H1 (cell line): ENCODE measurements around the gene LRP1. TPM values are rescaled to one million over a fixed set of nuclear protein-coding genes. Genes with fewer than 3 reads are reported as not detected.

ENCODE experiments used
- EZH2 ChIP-seq: fragments of 200-600 bp; sonication (generic); IDR thresholded peaks from 2 replicates; pipeline ENCODE4 v1.7.1; 2012; ENCODE audit warnings: low read depth, mild to moderate bottlenecking, moderate library complexity, low read length, inconsistent platforms; ENCODE audit not compliant: severe bottlenecking
- RAD21 ChIP-seq, 2 experiments: IDR thresholded peaks in 1 of 2; conservative IDR thresholded peaks in 1 of 2; 2 replicates each; pipeline ENCODE4 v1.6.1; 2011; ENCODE audit warnings: low read depth in 2 of 2, low read length in 2 of 2, improper control_type of control experiment in 1 of 2, inconsistent platforms in 1 of 2, mild to moderate bottlenecking in 1 of 2, moderate library complexity in 1 of 2
- polyA plus RNA-seq, 7 experiments: library from polyadenylated mRNA; depleted of rRNA in 3 of 7; stranded (reverse) in 5 of 7; unstranded in 2 of 7; fragments of >200 nt in 5 of 7; fragments of 200-250 nt in 2 of 7; gene quantifications; 1 replicate in 5 of 7; 2 replicates in 1 of 7; 4 replicates in 1 of 7; pipeline versions ENCODE4 v1.2.1 to v1.2.3, GENCODE V29; 2011 to 2013; ENCODE audit warnings: missing spikeins in 2 of 7, mixed read lengths in 2 of 7
- total RNA-seq: library from RNA; stranded (reverse); fragmentation: NEBNext Ultra II Directional; extraction: Animal tissue kit (Norgen Biotek cat#: 25700); gene quantifications from 2 replicates; pipeline ENCODE4 v1.2.1, GENCODE V29; 2021

LRP1 gene
- total and polyA plus RNA-seq, 2 of the 8 experiments (the other 6 are each of a cell fraction or from before 2014, with no cell fraction given): 35.3 to 92.5 TPM

- TF ChIP-seq RAD21 (IDR thresholded peaks at IDR 0.05 in 1 of 2, conservative IDR thresholded peaks at IDR 0.05 in 1 of 2; ENCODE audit: low read depth in 2 of 2, low read length in 2 of 2) (no peak), EZH2 (no peak)
Observed at GRCh38 chr12:57209916-57210315, 81.6 kb downstream of the LRP1 start (continued).
